ENCODE data around the gene STOX2. TPM values are rescaled to one million over a fixed set of nuclear protein-coding genes. Genes with fewer than 3 reads are reported as not detected.

Gene STOX2
- polyA plus RNA-seq (ENCODE audit: insufficient read length), result 14.2 TPM
- long read RNA-seq, donor 1, partial matches to known transcripts, result 0 of 1 reads
- long read RNA-seq, donor 1, other reads (novel, unspliced or antisense), result 0 of 1 reads
- long read RNA-seq, donor 2, result 0 reads
- long read RNA-seq, donor 3, result 0 reads
- long read RNA-seq, donor 4, result 0 reads
- long read RNA-seq, donor 5, result 0 reads
- long read RNA-seq, donor 6, partial matches to known transcripts, result 0 of 1 reads
- long read RNA-seq, donor 6, other reads (novel, unspliced or antisense), result 0 of 1 reads
- long read RNA-seq, donor 7, partial matches to known transcripts, result 0 of 1 reads
- long read RNA-seq, donor 7, other reads (novel, unspliced or antisense), result 0 of 1 reads
- long read RNA-seq, donor 8, result 0 reads

- DNase-seq, result no peak
These were observed at the start of gene STOX2 for GRCh38 chr4:183905081-183905592. Gene STOX2, plus strand, starts transcription at chr4:183905307. Its CDS starts 1,484 bp downstream, at chr4:183906791.

GRCh38 chr4:183855323-183856190 lies 49.5 kb upstream of the STOX2 start:
- no peak for DNase-seq

GRCh38 chr4:183857040-183857439 lies 48.1 kb upstream of the STOX2 start:
- no peak for DNase-seq

- DNase-seq, result no peak
These were observed 47.0 kb upstream of the STOX2 start for GRCh38 chr4:183858011-183858615.

GRCh38 chr4:183860119-183860518 lies 45.0 kb upstream of the STOX2 start:
- DNase-seq, result no peak

GRCh38 chr4:183860731-183861130 lies 44.4 kb upstream of the STOX2 start:
- no peak for DNase-seq

- DNase-seq, result no peak
These were observed 43.7 kb upstream of the STOX2 start for GRCh38 chr4:183861426-183861825.

- no peak for DNase-seq
These were observed 41.8 kb upstream of the STOX2 start for GRCh38 chr4:183863155-183863825.

GRCh38 chr4:183867247-183867646 lies 37.9 kb upstream of the STOX2 start:
- no peak for DNase-seq

GRCh38 chr4:183870997-183871396 lies 34.1 kb upstream of the STOX2 start:
- no peak for DNase-seq

- no peak for DNase-seq
These were observed 33.5 kb upstream of the STOX2 start for GRCh38 chr4:183871581-183871980.

GRCh38 chr4:183872531-183872930 lies 32.6 kb upstream of the STOX2 start:
- no peak for DNase-seq

GRCh38 chr4:183873409-183874185 lies 31.5 kb upstream of the STOX2 start:
- no peak for DNase-seq

- DNase-seq, result no peak
These were observed 29.8 kb upstream of the STOX2 start for GRCh38 chr4:183875251-183875825.

- DNase-seq, result peak; percentile 40
These were observed 28.7 kb upstream of the STOX2 start for GRCh38 chr4:183876268-183876934.

GRCh38 chr4:183878251-183878970 lies 26.7 kb upstream of the STOX2 start:
- DNase-seq, result no peak

- DNase-seq, result no peak
These were observed 19.8 kb upstream of the STOX2 start for GRCh38 chr4:183885205-183885720.

- no peak for DNase-seq
These were observed 17.8 kb upstream of the STOX2 start for GRCh38 chr4:183887351-183887750.

- no peak for DNase-seq
These were observed 16.5 kb upstream of the STOX2 start for GRCh38 chr4:183888564-183888963.
